ENCODE measurements around the gene CDK5. TPM values are rescaled to one million over a fixed set of nuclear protein-coding genes. Genes with fewer than 3 reads are reported as not detected.

Gene CDK5
- total RNA-seq, 2 donors from 2014 or later = 13.0 to 19.4 TPM

DNA sequence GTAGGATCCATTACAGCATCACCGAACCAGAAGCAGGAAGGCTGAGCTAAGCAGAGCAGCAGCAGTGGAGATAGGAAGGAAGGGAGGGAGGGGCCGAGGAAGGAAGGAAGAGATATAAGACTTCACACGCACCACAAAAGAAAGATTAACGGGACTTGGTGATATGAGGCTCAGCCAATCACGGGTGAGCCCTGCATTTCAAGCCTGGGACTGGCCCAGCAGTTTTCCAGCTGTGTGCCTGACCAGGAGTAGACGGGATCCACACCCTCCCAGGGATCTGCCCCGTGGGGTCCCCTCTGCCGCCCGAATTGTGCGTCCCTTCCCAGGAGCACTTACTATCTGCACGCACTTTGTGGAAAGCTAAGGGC is 49.6 kb downstream of the CDK5 start:
- peak; percentile 32 to 56 for ATAC-seq
- no peaks in the 10 kb centered on the region for H3K9me3 Mint-ChIP-seq
- H3K27ac Mint-ChIP-seq = peak overlapping the region; percentile 46 to 78
- DNase-seq (ENCODE audit: low spot score in 2 of 2) = no peak
- peaks cover 0 to 6% of the 10 kb centered on the region in 2 donors for H3K36me3 Mint-ChIP-seq

DNA sequence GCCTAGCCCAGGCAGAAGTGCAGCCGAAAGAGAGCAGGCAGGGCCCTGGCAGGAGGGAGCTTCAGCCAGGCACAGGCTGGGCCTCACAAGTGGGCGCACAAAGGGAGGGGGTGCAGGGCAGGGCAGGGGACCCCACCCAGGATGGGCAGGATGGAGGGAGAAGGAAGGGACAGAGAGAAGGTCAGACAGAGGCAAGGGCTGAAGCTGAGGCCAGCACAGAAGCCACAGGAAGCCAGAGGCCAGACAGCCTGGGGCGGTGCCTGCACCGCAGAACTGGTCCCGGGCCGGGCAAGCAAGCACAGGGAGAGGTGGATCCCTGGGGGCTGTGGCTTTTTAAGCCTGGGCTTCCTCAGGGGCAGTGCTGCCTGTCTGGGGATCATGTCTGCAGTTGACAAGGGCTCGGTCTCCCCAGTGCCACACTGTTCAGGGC is 50.2 kb downstream of the CDK5 start:
- no peak for ATAC-seq
- H3K9me3 Mint-ChIP-seq = no peaks in the 10 kb centered on the region
- DNase-seq (ENCODE audit: low spot score in 2 of 2) = no peak
- H3K36me3 Mint-ChIP-seq = peaks cover 0 to 1% of the 10 kb centered on the region in 2 donors
- peak overlapping the region in 1 of 2 donors; percentile 78 for H3K27ac Mint-ChIP-seq

DNA sequence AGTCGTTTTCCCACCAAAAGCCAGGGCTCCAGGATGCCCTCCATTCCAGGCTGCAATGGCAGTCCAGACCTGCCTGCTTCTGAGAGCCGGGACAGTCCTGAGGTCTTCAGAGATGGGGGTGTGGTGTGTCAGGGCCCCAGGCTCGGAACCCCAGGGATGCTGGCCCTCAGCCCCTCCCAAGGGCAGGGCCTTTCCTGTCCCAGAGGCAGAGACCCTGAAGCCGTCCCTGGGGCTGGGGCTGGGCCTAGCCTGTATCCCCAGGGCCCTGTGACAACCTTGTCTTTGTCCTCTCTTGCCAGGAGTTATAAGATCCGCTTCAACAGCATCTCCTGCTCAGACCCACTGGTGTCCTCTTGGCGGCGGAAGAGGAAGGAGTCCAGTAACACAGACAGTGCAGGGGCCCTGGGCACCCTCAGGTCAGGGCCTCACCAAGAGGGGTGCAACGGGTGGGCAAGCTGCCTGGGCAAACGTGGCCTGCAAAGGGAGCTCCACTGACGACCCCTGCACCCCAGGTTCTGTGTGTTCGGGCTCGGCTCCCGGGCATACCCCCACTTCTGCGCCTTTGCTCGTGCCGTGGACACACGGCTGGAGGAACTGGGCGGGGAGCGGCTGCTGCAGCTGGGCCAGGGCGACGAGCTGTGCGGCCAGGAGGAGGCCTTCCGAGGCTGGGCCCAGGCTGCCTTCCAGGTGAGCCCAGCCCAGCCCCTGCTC is 51.0 kb downstream of the CDK5 start:
- no peak for DNase-seq (ENCODE audit: low spot score in 2 of 2)
- Mint-ChIP-seq H3K36me3 (no peaks in the 10 kb centered on the region), H3K9me3 (no peaks in the 10 kb centered on the region), H3K27ac (peak overlapping the region in 1 of 2 donors; percentile 78)
- no peak for ATAC-seq

DNA sequence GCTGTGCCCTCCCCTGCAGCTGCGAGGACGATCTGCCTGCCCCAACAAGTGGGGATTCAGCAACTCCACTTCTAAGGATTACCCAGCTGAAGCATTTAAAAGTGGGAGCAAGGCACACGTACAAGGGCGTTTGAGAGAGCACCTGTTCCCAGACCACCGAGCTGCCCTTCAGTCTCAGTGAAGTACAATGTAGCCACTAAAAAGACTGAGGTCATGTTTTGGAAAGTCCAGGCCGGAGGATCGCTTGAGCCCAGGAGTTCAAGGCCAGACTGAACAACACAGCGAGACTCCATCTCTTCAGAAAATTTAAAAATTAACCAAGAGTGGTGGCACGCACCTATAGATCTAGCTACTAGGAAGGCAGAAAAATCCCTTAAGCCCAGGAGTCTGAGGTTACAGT is 52.1 kb downstream of the CDK5 start:
- Mint-ChIP-seq H3K36me3 (no peaks in the 10 kb centered on the region), H3K27ac (no peak overlapping the region), H3K9me3 (no peaks in the 10 kb centered on the region)
- ATAC-seq (no peak), DNase-seq (ENCODE audit: low spot score in 2 of 2) (no peak)

Other genes with a start within 250 kb of the CDK5 start
- not detected for gene AOC1, start 205.4 kb downstream of the CDK5 start, total RNA-seq
- under 1 TPM; 0.41 to 0.72 TPM for gene KCNH2, start 79.6 kb downstream of the CDK5 start, total RNA-seq
- gene NOS3, start 66.9 kb downstream of the CDK5 start, total RNA-seq = 10 to 100 TPM in 1 of 2 donors, 1 to 10 TPM in 1; 1.8 to 12.7 TPM
- 10 to 100 TPM in 1 of 2 donors, 1 to 10 TPM in 1; 1.1 to 14.9 TPM for gene ATG9B, start 33.4 kb downstream of the CDK5 start, total RNA-seq
- gene ABCB8, start 29.4 kb downstream of the CDK5 start, total RNA-seq = 10 to 100 TPM; 42.6 to 78.3 TPM
- gene ASIC3, start 9.4 kb downstream of the CDK5 start, total RNA-seq = 10 to 100 TPM in 1 of 2 donors, 1 to 10 TPM in 1; 7.6 to 19.7 TPM
- 10 to 100 TPM; 48.9 to 99.6 TPM for gene SLC4A2, start 1.7 kb upstream of the CDK5 start, total RNA-seq
- gene FASTK, start 22.9 kb upstream of the CDK5 start, total RNA-seq = 10 to 100 TPM; 27.0 to 62.0 TPM
- 10 to 100 TPM; 25.8 to 60.5 TPM for gene TMUB1, start 25.6 kb upstream of the CDK5 start, total RNA-seq
- gene AGAP3, start 28.6 kb upstream of the CDK5 start, total RNA-seq = 10 to 100 TPM; 26.0 to 52.2 TPM
- gene GBX1, start 109.8 kb upstream of the CDK5 start, total RNA-seq = under 1 TPM in 1 of 2 donors, not detected in 1; 0.31 TPM
- not detected for gene ASB10, start 129.4 kb upstream of the CDK5 start, total RNA-seq
- 1 to 10 TPM in 1 of 2 donors, not detected in 1; 1.2 TPM for gene H2BK1, start 152.6 kb upstream of the CDK5 start, total RNA-seq
- gene ABCF2, start 169.3 kb upstream of the CDK5 start, total RNA-seq = 10 to 100 TPM; 23.5 to 33.6 TPM
- gene CHPF2, start 174.6 kb upstream of the CDK5 start, total RNA-seq = 10 to 100 TPM; 26.7 to 29.3 TPM
- gene SMARCD3, start 190.8 kb upstream of the CDK5 start, total RNA-seq = 1 to 10 TPM; 2.4 to 10.0 TPM